Activated CD8-positive, alpha-beta memory T cell treated with anti-CD3 and anti-CD28 coated beads for 48 hours (primary cell): Measurements from ENCODE around the gene SNCAIP.

Experiments used
- DNase-seq, 3 experiments: peaks; one replicate each; pipeline ENCODE4 v3.0.0-alpha.2; 2020; ENCODE audit warnings: low read depth in 2 of 3, low spot score in 2 of 3

SNCAIP gene

DNA sequence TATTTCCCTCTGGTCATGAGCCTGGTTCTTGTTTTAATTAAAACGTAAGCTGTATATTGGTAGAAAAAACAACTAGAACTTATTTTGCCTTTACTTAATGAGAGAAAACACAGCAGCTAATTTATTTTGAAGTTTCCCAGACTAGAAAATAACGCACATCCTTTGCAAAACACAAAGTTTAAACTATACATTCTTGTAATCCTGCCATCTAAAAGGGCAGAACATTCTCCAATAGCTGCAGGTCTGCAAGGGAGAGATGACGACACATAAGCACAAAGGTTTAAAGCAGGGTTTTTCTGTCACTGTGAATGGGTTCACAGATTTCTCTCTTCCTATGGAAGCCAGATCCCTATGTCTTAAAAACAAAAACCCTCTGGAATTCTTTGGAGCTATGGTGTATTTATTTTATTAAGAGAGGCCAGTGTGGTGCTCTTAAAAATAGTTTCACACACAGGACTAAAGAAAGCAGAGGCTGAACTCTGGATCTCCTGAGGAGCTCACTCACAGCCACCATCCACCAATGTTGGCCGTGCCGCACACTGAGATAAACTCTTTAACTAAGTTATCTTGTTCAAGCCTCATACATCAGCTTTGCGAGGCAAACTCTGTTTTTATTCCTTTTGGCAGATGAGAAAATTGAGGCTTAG, 82.4 kb downstream of the SNCAIP start:
- DNase-seq = no peak

DNA sequence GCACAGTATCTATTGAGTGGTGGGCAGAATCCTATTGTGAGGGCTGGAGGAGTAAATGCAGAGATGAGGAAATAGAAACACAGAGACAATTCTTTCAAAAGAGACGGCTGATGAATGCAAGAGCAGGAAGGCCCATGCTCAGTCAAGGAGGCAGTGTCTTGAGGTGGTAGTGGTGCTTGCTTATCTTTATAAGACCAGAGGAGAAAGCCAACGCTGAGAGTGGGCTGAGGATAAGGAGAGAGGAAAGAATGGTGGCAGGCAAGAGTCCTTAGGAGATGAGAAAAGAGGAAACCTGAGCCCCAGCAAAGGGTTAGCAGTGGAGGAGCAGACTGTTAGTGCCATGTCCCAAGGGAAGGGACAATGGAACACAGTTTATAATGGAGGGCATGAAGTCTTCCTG, 86.0 kb downstream of the SNCAIP start:
- DNase-seq = no peak

DNA sequence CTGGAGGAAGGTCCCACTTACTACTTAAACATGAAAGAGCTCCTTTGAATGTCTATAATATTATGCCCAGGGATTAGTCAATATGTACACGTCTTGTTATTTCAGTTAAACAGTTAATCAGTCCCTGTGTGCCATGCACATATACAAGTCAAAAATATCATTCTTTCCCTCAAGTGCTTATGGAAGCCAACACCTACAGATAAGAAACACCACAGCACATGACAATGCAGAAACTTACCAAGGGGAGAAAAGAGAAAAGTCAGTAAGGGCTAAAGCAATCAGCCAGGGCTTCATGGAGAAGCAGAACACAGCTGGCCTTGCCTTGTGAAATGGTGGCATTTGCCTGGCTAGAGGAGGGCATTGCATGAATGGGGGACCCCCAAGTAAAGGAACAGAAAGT, 88.3 kb downstream of the SNCAIP start:
- DNase-seq = no peak

DNA sequence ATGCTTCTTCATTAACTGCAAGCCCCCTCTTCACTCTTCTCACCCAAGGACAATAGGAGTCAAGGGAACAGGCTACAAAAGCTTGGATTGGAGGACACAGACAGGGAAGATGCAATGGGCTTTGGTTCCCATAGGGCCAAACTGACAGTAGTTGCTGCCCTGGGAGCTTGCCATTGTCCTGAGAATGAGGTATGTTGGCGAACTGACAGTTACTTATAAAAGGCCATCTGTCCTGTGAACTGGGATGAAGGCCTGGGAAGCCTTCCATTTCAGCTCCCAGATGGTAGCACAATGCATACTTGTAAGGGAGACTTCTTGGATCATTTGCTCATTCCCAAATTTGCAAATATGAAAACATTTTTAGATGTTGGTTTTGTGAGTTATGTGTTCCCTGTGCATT, 88.9 kb downstream of the SNCAIP start:
- DNase-seq = no peak

DNA sequence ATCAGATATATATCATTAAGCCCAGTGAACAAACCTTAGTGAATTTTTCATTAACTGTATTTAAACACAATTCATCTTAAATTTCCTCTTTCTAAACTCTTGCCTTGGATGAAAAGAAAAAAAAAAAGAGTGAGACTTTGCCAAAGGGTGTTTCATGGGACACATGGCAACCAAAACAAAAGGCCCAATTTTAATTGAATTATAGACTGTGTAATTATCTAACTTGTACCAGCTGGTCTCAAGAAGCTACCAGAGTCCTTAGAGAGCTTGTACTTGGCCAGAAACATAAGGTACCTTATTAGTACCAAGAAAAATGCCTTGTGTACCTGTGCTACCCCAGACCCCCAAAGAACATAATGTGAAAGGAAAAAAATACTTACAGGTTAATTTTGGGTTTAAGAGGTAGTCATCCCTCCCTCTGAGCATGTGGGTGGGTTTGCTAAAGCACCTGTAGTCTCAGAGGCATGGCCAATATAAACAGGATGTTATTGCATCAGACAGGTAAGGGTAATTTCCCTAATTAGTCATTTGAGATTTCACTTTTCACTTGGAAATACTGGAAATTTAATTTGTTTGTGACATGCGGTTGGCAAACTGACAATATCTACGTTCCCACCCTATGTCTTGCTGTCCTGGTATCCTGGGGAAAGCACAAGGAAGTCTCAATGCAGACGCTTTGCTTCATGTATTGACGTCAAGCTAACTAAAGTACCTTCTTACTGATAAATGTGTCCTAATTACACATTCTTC, 90.1 kb downstream of the SNCAIP start:
- DNase-seq = no peak

DNA sequence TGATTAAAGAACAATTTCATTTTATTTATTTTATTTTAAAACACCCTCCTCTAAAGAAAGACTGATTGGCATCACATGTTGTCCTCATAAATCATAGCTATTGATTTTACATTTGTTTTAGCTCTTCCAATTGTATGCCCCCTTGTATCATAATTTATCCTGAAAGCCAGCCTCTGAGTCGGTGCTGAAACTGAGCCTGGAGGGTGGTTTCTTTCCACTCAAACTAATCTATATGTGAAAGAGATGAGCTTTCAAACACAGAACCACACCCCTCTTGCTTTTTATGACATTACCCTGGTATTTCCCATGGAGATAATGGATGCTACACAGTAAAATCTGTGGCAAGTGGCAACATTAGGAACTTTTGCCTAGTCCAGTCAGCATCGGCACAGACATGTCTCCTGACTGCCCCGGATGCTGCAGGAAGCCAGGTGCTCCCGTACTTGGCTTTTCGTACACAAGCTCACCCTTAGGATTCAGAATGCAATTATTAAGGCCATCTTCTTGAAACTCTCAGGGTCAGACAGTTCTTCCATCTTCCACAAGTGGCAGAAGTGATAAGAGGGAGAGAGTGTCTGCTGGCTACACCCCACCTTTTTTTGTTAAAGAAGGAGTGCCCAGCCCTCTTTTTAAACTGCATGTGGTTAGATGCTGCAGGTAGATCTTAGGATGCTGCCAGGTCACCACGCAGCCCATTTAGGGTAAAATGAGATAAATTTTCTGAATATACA, 91.1 kb downstream of the SNCAIP start:
- DNase-seq = no peak

DNA sequence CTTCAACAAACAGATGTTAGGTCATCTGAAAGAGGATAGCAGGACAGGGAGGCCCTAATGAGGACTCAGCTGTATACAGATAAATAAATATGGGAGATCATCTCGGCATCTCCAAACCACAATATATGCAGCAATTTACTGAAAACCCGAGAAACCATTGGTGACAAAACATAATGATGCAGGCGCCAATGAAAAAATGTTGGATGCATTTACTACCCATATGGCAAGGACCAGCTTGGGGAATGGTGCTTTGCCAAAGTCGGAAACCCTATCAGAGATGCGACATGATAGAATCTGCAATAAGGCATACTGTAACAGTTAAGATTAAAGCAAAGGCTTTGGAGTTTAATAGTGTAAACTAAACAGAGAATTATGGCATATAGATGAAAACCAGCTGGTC, 92.0 kb downstream of the SNCAIP start:
- DNase-seq = no peak

DNA sequence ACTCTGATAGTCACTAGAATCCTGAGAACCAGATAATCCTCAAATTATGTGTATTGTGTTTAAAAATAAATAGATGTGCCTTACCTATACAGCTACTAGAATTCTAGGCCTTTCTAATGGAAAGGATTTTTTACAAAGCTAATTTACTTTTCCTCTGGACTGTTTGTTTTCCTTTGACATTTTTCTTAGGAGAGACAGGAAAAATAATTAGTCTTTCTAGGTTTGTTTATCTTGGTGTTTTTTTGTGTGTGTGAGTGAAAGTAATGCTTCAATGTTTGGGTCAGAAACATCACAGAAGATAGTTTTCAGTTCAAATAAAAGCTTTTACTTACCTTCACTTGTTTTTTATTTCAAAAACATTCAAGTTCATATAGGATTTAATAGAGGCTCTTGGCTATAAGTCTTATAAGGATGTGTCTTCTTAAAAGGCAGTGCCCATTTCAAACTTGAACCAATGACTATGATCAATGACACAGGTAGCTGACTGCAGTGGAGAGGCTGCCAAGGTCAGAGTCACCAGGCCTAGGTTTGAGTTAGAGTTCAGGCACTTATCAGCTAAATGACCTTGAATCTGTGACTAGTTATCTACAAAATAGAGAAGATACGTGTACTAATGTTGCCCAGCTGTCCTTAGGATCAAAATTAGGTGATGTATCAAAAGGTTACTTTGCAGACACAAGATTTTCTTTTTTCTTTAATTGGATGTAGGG, 92.8 kb downstream of the SNCAIP start:
- DNase-seq = no peak

DNA sequence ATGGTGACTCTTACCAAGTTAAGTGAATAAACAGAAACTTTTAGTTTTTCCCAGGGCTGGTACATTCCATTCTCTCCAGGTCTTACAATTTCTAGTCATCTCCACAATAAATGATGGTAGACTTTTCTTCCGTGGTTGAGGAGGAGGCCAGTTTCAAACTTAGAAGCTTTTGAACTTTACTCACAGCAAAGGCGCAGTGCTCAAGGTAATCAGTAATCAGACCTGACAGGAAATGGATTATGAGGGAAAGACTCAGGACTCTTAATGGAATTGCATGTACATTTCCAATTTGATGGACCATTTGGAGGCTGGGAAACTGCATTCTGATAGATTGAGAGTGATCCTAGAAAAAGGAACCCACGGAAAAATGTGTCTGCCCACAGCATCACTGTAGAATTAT, 93.7 kb downstream of the SNCAIP start:
- DNase-seq = no peak

DNA sequence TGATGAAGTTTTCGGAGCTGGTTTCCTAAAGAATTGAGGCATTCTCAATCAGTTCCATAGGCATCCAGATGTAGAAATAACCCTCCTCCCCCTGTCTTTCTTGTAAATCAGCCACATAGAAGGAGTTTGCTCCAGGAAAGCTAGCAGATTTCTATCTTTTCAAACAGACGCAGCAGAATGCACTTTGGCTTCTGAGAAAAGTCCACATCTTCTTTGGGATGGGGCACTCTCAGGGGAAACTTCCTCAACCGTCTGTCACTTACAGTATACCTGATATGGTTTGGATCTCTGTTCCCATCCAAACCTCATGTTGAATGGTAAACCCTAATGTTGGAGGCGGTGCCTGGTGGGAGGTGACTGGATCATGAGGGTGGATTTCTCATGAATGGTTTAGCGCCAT, 94.1 kb downstream of the SNCAIP start:
- DNase-seq = no peak

DNA sequence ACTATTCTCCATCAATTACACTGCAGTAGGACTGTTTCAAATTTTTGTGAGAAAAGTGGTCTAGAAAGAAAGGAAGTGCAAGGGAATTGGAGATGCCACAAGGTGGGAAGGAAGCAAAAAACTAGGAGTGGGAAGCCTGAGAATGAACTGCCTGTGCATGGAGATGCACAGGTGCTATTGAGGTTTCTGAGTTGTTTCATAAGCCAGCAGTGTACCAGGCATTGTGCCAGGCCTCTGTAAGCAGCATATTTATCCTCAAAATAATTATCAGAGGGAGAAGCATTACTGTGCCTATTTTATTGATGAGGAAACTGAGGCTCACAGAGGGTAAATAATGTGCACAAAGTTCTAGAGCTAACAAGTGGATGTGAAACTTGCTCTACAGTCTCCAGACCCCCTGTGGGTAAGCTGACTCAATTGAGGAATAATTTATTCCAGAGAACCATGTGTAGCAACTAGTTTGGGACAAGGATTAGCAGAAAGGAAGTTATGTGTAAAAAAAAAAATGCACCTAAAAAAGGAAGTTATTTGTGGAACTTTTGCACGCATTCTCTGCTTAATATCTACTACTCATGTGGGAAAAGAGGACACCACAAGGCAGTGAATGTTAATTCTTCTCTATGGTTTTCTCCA, 96.7 kb downstream of the SNCAIP start:
- no peak for DNase-seq

DNA sequence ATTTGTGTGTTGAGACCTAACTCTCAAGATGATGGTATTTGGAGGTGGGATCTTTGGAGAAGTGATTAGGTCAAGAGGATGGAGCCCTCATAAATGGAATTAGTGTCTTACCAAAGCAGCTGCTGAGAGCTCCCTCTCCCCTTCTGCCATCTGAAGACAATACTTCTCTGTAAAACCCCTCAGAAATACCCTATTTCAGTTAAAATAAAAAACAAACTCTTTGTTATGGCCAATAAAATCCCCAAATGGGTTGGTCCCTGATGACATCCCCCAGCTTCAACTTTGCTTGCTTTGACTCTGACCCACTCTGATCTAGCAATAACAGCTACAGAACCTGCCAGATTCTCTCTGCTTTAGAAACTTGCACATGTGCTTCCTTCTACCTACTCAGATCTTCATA, 100.9 kb downstream of the SNCAIP start:
- no peak for DNase-seq

DNA sequence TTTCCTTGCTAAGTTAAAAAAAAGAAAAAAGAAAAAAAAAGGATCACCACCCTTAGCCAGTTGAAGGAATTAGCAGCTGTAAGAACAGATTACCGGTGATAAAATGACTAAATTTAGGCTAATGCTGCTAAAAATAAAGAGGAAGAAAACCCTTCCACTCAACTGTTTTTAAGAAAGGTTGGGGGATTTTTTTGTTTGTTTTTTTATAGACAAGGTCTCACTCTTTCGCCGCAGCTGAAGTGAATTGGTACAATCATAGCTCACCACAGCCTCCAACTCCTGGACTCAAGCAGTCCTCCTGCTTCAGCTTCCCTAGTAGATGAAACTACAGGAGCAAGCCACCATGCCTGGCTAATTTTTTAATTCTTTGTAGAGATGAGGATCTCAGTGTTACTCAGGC, 101.7 kb downstream of the SNCAIP start:
- no peak for DNase-seq

DNA sequence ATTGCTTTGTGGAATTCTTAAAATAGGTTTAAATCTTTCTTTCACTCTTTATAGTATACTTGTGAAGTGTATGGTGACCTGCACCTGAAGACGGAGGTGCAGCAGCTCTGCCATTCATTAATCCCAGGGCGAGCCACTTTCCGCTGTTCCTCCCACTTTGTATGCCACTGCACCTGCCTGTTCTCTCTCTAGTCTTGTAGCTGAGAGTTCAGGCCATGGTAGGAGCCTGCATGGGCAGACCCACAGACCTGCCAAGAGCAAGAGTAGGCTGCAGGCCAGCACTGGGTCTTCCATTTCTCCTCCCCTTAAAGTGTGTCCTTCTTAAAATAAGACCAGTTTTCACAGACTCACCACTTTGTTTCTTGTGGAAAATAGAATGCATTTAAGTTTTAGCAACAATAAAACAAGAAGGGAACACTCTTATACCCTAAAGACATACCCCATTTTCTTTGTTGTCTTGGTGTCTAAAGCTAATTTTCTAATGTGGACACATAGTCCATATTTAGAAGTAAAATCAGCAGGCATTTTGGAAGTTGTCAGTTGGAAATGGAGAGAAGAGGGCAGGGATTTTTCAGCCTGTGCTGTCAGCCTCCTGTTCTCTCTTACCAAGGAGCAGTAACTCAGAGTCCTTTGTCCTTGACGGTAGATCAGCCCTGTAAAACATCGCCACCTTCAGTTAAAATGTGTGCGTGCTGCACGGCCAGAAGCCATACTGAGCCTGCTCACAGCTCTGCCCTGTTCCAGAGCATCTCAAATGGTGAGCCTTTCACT, 103.2 kb downstream of the SNCAIP start:
- no peak for DNase-seq

DNA sequence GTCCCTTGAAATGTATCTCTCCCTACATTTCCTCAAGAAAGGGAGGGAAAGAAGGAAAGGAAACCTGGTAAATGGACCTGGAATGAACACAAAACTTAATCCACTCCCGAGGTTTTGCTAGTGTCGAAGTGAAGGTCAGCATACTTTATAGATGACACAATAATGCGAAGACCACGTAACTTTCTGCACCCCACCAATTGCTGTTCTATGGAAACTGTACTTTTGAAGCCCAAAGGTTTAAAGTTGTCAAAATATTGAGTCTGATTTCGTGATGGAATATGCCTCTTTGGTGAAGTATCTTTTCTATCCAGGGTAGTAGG, 103.7 kb downstream of the SNCAIP start:
- no peak for DNase-seq

DNA sequence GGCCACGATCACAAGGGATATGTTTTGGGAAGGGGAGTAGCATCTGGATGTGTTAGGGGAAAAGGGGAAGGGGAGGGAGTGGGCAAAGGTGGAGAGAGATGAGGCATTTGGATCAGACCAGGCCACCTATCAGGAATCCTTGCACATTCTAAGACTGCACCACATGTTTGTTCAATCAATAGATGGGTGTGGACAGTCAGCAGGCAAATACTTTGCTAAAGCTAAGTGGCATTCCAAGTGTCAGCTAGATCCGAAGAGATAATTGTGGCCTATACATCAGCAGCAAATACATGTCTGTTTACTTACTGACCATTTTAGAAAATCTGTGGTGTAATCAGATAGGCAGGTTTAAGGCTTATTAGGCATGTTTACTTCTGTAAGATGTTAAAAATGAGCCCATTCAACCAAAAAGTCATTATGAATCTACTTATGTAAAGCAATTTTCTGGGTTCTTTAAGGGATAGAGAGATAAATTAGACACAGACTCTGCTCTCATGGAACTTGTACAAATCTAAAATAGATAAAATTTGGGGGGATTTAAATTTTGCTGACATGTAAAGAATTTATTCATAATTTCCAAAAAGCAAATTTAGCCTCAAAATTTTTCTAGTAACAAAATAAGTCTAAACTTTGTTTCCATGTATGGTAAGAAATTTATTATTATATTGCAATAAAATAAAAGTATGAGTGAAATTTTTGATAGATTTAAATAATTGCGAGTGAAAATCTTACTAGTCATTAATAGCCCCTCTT, 107.3 kb downstream of the SNCAIP start:
- DNase-seq = no peak

DNA sequence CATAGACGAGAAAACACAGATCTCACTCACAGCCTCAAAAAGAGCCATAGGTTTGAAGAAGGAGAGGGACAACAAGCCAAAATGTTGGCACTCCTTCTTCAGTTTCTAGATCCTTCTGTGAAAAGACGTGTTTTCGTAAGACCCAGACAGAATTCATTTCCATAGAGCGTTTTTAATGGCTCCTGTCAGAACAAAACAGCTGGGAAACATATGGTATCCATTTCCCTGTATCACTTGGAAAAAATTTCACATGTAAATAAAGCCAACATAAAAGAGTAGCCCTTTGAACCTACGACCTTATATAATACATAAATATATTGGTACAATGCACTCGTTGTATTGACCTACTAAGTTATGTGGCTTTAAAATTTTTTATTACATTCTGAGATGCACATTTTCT, 108.1 kb downstream of the SNCAIP start:
- no peak for DNase-seq

DNA sequence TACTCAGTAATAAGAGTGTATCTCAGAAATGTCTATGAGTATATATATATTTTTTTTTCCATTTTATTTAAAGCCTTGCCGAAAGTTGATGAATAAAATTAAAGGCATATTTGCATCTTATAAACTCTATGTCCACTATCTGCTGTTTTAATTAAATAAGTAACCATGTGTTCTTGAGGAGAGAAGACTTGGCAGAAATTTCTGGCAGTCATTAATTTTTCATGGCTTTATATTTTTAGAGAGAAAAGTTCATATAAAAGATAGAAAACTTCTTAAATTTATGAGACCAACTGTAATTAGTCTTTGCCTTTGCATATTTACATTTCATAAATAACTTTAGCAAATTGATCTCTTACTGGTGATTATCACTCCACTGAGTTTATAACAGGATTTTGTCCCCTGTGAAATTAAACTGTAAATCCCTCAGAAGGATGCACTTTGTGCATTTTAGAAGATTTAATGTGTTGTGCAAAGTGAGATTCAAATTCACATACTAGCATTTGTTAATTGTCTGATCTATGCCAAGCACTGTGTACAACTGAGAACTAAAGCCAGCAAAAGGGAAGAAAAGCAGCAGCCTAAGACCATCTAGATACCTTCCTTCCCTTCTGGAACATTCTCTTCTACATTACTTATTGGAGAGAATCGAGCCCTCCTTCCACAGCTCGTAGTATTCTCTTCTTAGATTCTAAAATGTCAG, 108.7 kb downstream of the SNCAIP start:
- no peak for DNase-seq

DNA sequence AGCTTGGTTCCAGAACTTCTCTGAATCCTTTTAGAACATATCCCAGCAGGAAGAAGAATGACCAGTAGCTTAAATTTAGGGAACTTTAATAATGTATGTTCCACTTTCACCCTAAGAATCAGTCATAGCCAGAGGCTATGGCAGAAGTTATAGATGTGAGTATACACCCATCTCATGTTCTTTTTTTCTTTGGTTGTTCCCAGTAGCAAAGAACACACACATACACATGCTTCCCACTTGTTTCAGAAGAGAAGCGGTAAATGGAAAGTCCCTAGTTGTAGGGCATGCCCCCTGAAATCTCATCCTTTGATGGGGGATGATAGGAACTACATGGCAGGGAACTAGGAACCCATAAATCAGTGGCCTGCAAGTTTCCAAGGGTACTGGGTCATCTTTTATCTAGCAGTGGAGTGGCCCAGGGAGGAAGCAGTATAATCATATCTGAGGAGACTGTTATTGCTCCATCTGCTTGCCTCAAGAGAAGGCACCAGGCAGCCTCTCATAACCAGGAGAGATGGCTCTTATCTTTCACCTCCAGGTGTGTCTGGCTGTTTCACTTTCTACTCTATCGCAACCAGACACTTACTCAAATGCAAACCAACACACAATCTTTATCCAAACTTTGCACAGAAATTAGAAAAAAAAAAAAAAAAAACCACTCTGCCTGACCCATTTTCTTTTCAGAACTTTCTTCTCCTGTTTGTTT, 109.5 kb downstream of the SNCAIP start:
- DNase-seq = no peak
